Measurements from ENCODE around the gene ZNF496.

The ZNF496 gene

GRCh38 chr1:247299723-247300381 lies 31.8 kb downstream of the ZNF496 start:
- no peak for TF ChIP-seq CEBPB (IDR thresholded peaks at IDR 0.05)
- no peak for TF ChIP-seq TCF12 (IDR thresholded peaks at IDR 0.05; ENCODE audit: low read depth)
- no peak for TF ChIP-seq EP300 (IDR thresholded peaks at IDR 0.05; ENCODE audit: borderline replicate concordance)
- no peak for TF ChIP-seq YY1 (IDR thresholded peaks at IDR 0.05; ENCODE audit: low read depth)
- TF ChIP-seq, protein P1, sequence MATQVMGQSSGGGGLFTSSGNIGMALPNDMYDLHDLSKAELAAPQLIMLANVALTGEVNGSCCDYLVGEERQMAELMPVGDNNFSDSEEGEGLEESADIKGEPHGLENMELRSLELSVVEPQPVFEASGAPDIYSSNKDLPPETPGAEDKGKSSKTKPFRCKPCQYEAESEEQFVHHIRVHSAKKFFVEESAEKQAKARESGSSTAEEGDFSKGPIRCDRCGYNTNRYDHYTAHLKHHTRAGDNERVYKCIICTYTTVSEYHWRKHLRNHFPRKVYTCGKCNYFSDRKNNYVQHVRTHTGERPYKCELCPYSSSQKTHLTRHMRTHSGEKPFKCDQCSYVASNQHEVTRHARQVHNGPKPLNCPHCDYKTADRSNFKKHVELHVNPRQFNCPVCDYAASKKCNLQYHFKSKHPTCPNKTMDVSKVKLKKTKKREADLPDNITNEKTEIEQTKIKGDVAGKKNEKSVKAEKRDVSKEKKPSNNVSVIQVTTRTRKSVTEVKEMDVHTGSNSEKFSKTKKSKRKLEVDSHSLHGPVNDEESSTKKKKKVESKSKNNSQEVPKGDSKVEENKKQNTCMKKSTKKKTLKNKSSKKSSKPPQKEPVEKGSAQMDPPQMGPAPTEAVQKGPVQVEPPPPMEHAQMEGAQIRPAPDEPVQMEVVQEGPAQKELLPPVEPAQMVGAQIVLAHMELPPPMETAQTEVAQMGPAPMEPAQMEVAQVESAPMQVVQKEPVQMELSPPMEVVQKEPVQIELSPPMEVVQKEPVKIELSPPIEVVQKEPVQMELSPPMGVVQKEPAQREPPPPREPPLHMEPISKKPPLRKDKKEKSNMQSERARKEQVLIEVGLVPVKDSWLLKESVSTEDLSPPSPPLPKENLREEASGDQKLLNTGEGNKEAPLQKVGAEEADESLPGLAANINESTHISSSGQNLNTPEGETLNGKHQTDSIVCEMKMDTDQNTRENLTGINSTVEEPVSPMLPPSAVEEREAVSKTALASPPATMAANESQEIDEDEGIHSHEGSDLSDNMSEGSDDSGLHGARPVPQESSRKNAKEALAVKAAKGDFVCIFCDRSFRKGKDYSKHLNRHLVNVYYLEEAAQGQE (IDR thresholded peaks at IDR 0.05; ENCODE audit: low read depth) = no peak
- TF ChIP-seq FOXM1 (IDR thresholded peaks at IDR 0.05; ENCODE audit: borderline replicate concordance, low read depth) = no peak
- TF ChIP-seq MAX (IDR thresholded peaks at IDR 0.05) = no peak
- no peak for TF ChIP-seq NFIC (IDR thresholded peaks at IDR 0.05)
- TF ChIP-seq TEAD4 (IDR thresholded peaks at IDR 0.05) = no peak
- TF ChIP-seq TAF1 (IDR thresholded peaks at IDR 0.05; ENCODE audit: low read depth) = no peak
- TF ChIP-seq CREB1 (IDR thresholded peaks at IDR 0.05; ENCODE audit: low read depth) = no peak
- no peak for TF ChIP-seq ZBTB7A (IDR thresholded peaks at IDR 0.05; ENCODE audit: low read depth)
- TF ChIP-seq RAD21 (IDR thresholded peaks at IDR 0.05; ENCODE audit: low read depth) = no peak
- TF ChIP-seq, protein P2, sequence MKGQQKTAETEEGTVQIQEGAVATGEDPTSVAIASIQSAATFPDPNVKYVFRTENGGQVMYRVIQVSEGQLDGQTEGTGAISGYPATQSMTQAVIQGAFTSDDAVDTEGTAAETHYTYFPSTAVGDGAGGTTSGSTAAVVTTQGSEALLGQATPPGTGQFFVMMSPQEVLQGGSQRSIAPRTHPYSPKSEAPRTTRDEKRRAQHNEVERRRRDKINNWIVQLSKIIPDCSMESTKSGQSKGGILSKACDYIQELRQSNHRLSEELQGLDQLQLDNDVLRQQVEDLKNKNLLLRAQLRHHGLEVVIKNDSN (IDR thresholded peaks at IDR 0.05) = no peak

- TF ChIP-seq TCF12 (IDR thresholded peaks at IDR 0.05; ENCODE audit: low read depth) = no peak
- TF ChIP-seq NFIC (IDR thresholded peaks at IDR 0.05) = no peak
- no peak for TF ChIP-seq RAD21 (IDR thresholded peaks at IDR 0.05; ENCODE audit: low read depth)
- TF ChIP-seq EP300 (IDR thresholded peaks at IDR 0.05; ENCODE audit: borderline replicate concordance) = no peak
- TF ChIP-seq, protein P2 (IDR thresholded peaks at IDR 0.05) = no peak
- no peak for TF ChIP-seq ZBTB7A (IDR thresholded peaks at IDR 0.05; ENCODE audit: low read depth)
- no peak for TF ChIP-seq TEAD4 (IDR thresholded peaks at IDR 0.05)
- no peak for TF ChIP-seq YY1 (IDR thresholded peaks at IDR 0.05; ENCODE audit: low read depth)
- no peak for TF ChIP-seq MAX (IDR thresholded peaks at IDR 0.05)
- no peak for TF ChIP-seq CREB1 (IDR thresholded peaks at IDR 0.05; ENCODE audit: low read depth)
- TF ChIP-seq, protein P1 (IDR thresholded peaks at IDR 0.05; ENCODE audit: low read depth) = no peak
- no peak for TF ChIP-seq TAF1 (IDR thresholded peaks at IDR 0.05; ENCODE audit: low read depth)
- TF ChIP-seq FOXM1 (IDR thresholded peaks at IDR 0.05; ENCODE audit: borderline replicate concordance, low read depth) = no peak
- no peak for TF ChIP-seq CEBPB (IDR thresholded peaks at IDR 0.05)
- no peak for TF ChIP-seq EGR1 (IDR thresholded peaks at IDR 0.05)
These were observed 33.0 kb downstream of the ZNF496 start for GRCh38 chr1:247298701-247299100.

DNA sequence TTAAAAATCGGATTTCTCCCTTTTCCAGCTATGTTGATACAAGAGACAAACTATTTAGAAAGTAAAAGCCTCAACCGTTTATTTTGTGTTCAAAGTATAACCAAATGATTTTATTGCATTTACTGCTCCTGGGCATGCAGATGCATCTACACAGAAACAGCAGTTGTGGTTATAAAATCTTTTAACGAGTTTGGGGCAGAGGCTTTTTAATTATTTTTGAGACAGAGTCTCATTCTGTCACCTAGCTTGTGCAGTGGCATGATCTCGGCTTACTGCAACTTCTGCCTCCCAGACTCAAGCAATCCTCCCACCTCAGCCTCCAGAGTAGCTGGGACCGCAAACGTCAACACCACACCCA lies 33.6 kb downstream of the ZNF496 start:
- TF ChIP-seq TCF12 (IDR thresholded peaks at IDR 0.05; ENCODE audit: low read depth) = no peak
- no peak for TF ChIP-seq TEAD4 (IDR thresholded peaks at IDR 0.05)

- TF ChIP-seq CREB1 (IDR thresholded peaks at IDR 0.05; ENCODE audit: low read depth) (no peak), TAF1 (IDR thresholded peaks at IDR 0.05; ENCODE audit: low read depth) (no peak), EP300 (IDR thresholded peaks at IDR 0.05; ENCODE audit: borderline replicate concordance) (no peak), EGR1 (IDR thresholded peaks at IDR 0.05) (no peak), NFIC (IDR thresholded peaks at IDR 0.05) (no peak), TEAD4 (IDR thresholded peaks at IDR 0.05) (no peak), YY1 (IDR thresholded peaks at IDR 0.05; ENCODE audit: low read depth) (no peak)
- TF ChIP-seq, protein P1 (IDR thresholded peaks at IDR 0.05; ENCODE audit: low read depth) = no peak
- TF ChIP-seq, protein P2 (IDR thresholded peaks at IDR 0.05) = no peak
These were observed 34.2 kb downstream of the ZNF496 start for GRCh38 chr1:247297263-247298123.

Data from Ishikawa (cell line).